KOPT-K1 (cell line): ENCODE results near the gene SLC25A21.
"Not testable (repeated sequence)": the region's sequence is repeated elsewhere in the genome, so short reads cannot be mapped to it uniquely, and the experiment has no call there.

Experiments
- H3K27ac ChIP-seq: fragments of 200-600 bp; sonication (generic); 2 replicates; pipeline ENCODE4 v1.5.1; 2016; ENCODE audit warnings: antibody characterized with exemption, mild to moderate bottlenecking, low read depth, low read length; ENCODE audit not compliant: poor library complexity, severe bottlenecking
- H3K36me3 ChIP-seq: fragments of 200-600 bp; sonication (generic); 2 replicates; pipeline ENCODE4 v1.5.1; 2017; ENCODE audit warnings: antibody characterized with exemption, mild to moderate bottlenecking, low read length, moderate library complexity; ENCODE audit not compliant: insufficient read depth
- H3K9me3 ChIP-seq: fragments of 200-600 bp; sonication (generic); 2 replicates; pipeline ENCODE4 v1.5.1; 2017; ENCODE audit warnings: antibody characterized with exemption, low read length, mild to moderate bottlenecking; ENCODE audit not compliant: insufficient read depth, poor library complexity, severe bottlenecking

Gene SLC25A21

DNA sequence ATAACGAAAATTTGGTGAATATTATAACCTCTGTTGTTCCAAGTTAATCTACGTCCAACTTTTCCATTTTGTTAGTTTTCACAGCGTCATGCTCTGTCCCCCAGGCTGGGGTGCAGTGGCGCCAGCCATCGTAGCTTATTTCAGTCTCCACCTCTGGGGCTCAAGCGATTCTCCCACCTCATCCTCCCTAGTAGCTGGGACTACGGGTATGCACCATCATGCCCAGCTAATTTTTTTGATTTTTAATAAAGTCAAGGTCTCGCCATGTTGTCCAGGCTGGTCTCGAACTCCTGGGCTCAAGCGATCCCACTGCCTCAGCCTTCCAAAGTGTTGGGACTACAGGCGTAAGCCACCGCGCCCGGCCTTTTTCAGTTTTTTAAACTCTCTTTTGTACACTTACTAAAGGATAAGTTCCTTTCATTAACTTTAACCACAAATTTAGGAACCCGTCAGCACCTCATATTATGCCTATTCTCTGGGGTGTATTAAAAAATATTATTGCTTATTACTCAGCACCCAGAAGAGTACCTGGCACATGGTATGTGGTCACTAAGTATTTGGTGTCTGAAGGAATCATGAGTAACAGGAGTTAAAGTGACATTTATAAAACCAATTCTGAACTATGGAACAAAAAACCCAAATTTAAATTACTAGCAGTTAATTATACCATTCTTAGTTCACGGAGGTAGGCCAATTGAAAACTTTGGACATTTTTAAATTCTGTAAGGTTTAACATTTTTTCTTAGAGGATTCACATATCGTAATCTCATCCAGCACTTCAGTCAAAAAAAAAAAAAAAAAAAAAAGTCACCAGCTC, 24.4 kb upstream of the SLC25A21 start:
- Histone ChIP-seq H3K36me3 (no peaks in the 10 kb centered on the region), H3K27ac (no peak overlapping the region), H3K9me3 (no peaks in the 10 kb centered on the region)

DNA sequence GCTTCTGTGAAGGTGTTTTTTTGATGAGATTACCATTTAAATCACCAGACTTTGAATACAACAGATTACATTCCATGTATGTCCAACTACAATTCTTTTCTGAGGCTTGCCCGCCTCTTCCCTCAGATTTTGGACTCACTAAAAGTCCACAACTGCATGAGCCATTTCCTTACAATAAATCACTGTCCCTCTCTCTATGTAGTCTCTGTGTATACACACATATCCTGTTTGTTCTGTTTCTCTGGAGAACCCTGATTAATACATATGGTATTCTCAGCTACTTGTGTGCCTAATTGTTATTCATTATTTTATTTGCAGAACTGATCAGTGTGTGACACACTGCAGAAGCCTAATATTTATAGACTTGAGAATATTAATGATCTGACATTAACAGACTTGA, 22.9 kb upstream of the SLC25A21 start:
- Histone ChIP-seq H3K36me3 (no peaks in the 10 kb centered on the region), H3K27ac (no peak overlapping the region), H3K9me3 (no peaks in the 10 kb centered on the region)

DNA sequence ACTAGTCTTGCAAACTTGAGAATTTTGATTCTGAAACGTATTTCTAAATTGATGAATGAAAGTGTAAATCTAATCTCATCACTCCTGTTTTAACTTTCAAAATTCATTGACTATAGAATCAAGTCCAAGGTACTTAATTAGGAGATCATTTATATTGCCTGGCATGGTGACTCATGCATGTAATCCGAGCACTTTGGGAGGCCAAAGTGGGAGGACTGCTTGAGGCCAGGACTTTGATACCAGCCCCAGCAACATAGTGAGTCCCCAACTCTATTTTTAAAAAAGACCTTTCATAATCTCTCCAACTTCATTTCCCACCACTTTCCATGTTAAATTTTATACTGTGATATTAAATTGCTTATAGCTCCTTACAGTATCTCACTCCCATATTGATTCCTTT, 22.3 kb upstream of the SLC25A21 start:
- no peaks in the 10 kb centered on the region for H3K36me3 ChIP-seq
- no peaks in the 10 kb centered on the region for H3K9me3 ChIP-seq
- no peak overlapping the region for H3K27ac ChIP-seq

GRCh38 chr14:37189733-37190132, 17.3 kb upstream of the SLC25A21 start:
- H3K36me3 ChIP-seq, H3K9me3 ChIP-seq: not testable (repeated sequence)

DNA sequence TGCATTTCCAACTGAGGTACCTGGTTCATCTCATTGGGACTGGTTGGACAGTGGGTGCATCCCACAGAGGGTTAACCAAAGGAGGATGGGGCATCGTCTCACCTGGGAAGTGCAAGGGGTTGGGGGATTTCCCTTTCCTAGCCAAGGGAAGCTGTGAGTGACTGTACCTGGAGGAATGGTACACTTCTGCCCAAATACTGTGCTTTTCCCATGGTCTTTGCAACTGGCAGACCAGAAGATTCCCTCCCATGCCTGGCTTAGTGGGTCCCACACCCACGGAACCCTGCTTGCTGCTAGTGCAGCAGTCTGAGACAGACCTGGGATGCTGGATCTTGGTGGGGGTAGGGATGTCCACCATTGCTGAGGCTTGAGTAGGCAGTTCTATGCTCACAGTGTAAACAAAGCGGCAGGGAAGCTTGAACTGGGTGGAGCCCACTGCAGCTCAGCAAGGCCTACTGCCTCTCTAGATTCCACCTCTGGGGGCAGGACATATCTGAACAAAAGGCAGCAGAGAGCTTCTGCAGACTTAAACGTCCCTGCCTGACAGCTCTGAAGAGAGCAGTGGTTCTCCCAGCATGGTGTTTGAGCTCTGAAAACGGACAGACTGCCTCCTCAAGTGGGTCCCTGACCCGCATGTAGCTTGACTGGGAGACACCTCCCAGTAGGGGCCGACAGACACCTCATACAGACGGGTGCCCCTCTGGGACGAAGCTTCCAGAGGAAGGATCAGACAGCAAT, 15.6 kb upstream of the SLC25A21 start:
- H3K27ac ChIP-seq, H3K9me3 ChIP-seq, H3K36me3 ChIP-seq: not testable (repeated sequence)

More at GRCh38 chr14:37189733-37190132, 17.3 kb upstream of the SLC25A21 start:
- not testable (repeated sequence) for H3K27ac ChIP-seq

- H3K27ac ChIP-seq, result no peak overlapping the region
- H3K9me3 ChIP-seq, result no peaks in the 10 kb centered on the region
- no peaks in the 10 kb centered on the region for H3K36me3 ChIP-seq
Observed at GRCh38 chr14:37187294-37187693, 14.9 kb upstream of the SLC25A21 start.

GRCh38 chr14:37186865-37187264, 14.5 kb upstream of the SLC25A21 start:
- no peaks in the 10 kb centered on the region for H3K9me3 ChIP-seq
- no peak overlapping the region for H3K27ac ChIP-seq
- H3K36me3 ChIP-seq, result no peaks in the 10 kb centered on the region

GRCh38 chr14:37185670-37186069, 13.3 kb upstream of the SLC25A21 start:
- no peaks in the 10 kb centered on the region for H3K36me3 ChIP-seq
- H3K9me3 ChIP-seq, result no peaks in the 10 kb centered on the region
- H3K27ac ChIP-seq, result no peak overlapping the region

DNA sequence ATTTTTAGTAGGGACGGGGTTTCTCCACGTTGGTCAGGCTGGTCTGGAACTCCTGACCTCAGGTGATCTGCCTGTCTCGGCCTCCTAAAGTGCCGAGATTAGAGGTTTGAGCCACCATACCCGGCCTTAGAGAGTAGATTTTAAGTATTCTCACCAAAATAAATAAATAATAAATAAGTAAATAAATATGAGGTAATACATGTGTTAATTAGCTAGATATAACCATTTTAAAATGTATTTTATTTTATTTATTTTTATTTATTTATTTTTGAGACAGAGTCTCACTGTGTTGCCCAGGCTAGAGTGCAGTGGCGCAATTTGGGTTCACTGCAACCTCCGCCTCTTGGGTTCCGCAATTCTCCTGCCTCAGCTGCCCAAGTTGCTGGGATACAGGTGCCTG, 12.1 kb upstream of the SLC25A21 start:
- not testable (repeated sequence) for H3K9me3 ChIP-seq, H3K36me3 ChIP-seq, H3K27ac ChIP-seq

DNA sequence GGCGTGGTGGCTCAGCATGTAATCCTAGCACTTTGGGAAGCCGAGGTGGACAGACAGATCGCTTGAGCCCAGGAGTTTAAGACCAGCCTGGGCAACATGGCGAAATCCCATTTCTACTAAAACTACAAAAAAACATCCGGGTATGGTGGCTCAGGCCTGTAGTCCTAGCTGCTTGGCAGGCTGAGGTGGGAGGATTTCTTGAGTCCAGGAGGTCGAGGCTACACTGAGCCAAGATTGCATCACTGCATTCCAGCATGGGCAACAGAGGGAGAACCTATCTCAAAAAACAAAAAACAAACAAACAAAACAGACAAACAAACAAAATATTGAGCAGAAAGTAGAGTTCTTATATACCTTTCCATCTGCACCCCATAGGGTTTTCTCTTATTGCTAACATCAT, 9.0 kb upstream of the SLC25A21 start:
- H3K36me3 ChIP-seq, result no peaks in the 10 kb centered on the region
- H3K9me3 ChIP-seq, result no peaks in the 10 kb centered on the region

DNA sequence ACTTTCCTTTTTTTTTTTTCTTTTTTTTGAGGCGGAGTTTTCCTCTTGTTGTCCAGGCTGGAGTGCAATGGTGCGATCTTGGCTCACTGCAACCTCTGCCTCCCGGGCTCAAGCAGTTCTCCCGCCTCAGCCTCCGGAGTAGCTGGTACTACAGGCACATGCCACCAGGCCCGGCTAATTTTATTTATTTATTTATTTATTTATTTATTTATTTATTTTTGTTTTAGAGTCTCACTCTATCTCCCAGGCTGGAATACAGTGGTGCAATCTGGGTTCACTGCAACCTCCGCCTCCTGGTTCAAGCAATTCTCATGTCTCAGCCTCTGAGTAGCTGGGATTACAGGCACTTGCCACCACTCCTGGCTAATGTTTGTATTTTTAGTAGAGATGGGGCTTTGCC, 8.5 kb upstream of the SLC25A21 start:
- not testable (repeated sequence) for H3K9me3 ChIP-seq

More for the DNA sequence above, 9.0 kb upstream of the SLC25A21 start:
- H3K27ac ChIP-seq, result no peak overlapping the region

GRCh38 chr14:37179896-37180502, 7.6 kb upstream of the SLC25A21 start:
- no peaks in the 10 kb centered on the region for H3K36me3 ChIP-seq
- H3K27ac ChIP-seq, result no peak overlapping the region
- H3K9me3 ChIP-seq, result no peaks in the 10 kb centered on the region

More for the DNA sequence above, 8.5 kb upstream of the SLC25A21 start:
- H3K36me3 ChIP-seq, H3K27ac ChIP-seq: not testable (repeated sequence)

DNA sequence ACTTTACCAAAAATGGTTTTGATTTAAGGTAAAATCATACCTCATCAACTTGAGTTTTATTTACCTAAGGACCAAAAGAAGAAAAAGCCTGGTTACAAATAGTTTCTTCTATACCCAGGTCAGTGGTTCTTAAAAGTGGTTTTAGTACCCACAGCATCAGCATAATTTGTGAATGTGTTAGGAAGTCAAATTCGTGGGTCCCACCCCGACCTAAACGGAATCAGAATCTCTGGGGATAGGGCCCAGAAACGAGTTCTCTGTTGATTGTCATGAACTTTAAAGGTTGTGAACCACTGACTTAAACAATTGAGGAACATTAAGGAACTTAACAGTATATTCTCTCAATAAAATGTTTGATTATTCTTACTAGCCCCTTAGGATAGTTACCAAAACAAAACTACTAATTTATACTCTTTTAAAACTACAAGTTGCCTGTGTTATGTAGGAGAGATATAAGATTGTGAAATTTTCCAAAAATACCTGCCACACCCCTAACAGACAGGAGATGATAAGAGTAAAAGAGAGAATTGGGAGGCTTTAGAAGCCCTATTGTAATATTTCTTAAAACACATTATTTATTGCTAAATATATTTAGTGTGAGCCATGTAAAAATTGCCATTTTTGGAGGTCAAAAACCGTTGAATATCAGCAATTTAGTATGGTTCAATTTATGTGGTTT, 669 bp upstream of the SLC25A21 start:
- H3K27ac ChIP-seq, result no peak overlapping the region
- H3K36me3 ChIP-seq, result no peaks in the 10 kb centered on the region
- H3K9me3 ChIP-seq, result no peaks in the 10 kb centered on the region

DNA sequence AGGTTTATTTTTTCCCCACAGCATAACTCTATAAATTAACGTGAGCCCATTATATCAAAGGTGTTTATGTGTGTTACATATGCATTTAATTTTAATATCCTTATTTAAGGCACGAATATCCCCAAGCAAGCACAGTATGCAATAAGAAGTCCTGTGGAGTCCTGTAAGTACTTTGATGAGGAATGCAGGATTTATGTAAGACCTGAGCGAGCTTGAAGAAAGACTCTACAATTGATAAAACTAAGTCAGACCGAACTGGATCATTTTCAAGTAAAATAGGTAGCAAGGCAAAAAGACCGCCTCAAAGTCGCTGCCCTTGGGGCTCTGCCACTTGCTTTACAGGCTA, 755 bp downstream of the SLC25A21 start:
- no peaks in the 10 kb centered on the region for H3K36me3 ChIP-seq
- H3K27ac ChIP-seq, result no peak overlapping the region
- no peaks in the 10 kb centered on the region for H3K9me3 ChIP-seq

- no peak overlapping the region for H3K27ac ChIP-seq
- no peaks in the 10 kb centered on the region for H3K36me3 ChIP-seq
- H3K9me3 ChIP-seq, result no peaks in the 10 kb centered on the region
Observed at GRCh38 chr14:37170993-37171392, 1.4 kb downstream of the SLC25A21 start.
